DOHH2 (cell line): ENCODE data around the gene TCEA2.

Experiments
- H3F3A ChIP-seq: fragments of 200-600 bp; sonication (generic), shearing (Covaris generic); 2 replicates; pipeline ENCODE4 v1.6.0; 2016; ENCODE audit warnings: antibody characterized with exemption, mild to moderate bottlenecking; ENCODE audit not compliant: control insufficient read depth, insufficient read depth
- H3K27ac ChIP-seq: fragments of 200-600 bp; sonication (generic); 2 replicates; pipeline ENCODE4 v1.5.1; 2014; ENCODE audit warnings: low read depth, mild to moderate bottlenecking, low read length, moderate library complexity
- H3K27me3 ChIP-seq: fragments of 200-600 bp; sonication (generic); 2 replicates; pipeline ENCODE4 v1.6.1; 2014; ENCODE audit warnings: mild to moderate bottlenecking, low read length, mixed read lengths; ENCODE audit not compliant: control insufficient read depth
- H3K36me3 ChIP-seq: fragments of 200-600 bp; sonication (generic); 2 replicates; pipeline ENCODE4 v1.6.1; 2014; ENCODE audit warnings: mild to moderate bottlenecking, low read length, moderate library complexity, mixed read lengths; ENCODE audit not compliant: control insufficient read depth
- H3K4me1 ChIP-seq: fragments of 200-600 bp; sonication (generic); 2 replicates; pipeline ENCODE4 v1.6.1; 2014; ENCODE audit warnings: mild to moderate bottlenecking, low read length, mixed read lengths; ENCODE audit not compliant: control insufficient read depth
- H3K4me2 ChIP-seq: fragments of 200-600 bp; sonication (generic); 2 replicates; pipeline ENCODE4 v1.6.0; 2014; ENCODE audit warnings: mild to moderate bottlenecking, low read length, moderate library complexity
- H3K4me3 ChIP-seq: fragments of 200-600 bp; sonication (generic); 2 replicates; pipeline ENCODE4 v1.5.1; 2014; ENCODE audit warnings: mild to moderate bottlenecking, low read length, mixed read lengths
- H3K79me2 ChIP-seq: fragments of 200-600 bp; sonication (generic); 2 replicates; pipeline ENCODE4 v1.6.1; 2014; ENCODE audit warnings: mild to moderate bottlenecking, low read length, mixed read lengths; ENCODE audit not compliant: control insufficient read depth
- H3K9me2 ChIP-seq: fragments of 200-600 bp; sonication (generic); replicated peaks from 2 replicates; pipeline ENCODE4 v1.6.1; 2014; ENCODE audit warnings: mild to moderate bottlenecking, low read length, mixed read lengths; ENCODE audit not compliant: control insufficient read depth
- H3K9me3 ChIP-seq: fragments of 200-600 bp; sonication (generic); 2 replicates; pipeline ENCODE4 v1.6.1; 2014; ENCODE audit warnings: antibody characterized with exemption, low read length, mixed read lengths; ENCODE audit not compliant: control insufficient read depth, insufficient read depth
- H4K20me1 ChIP-seq: fragments of 200-600 bp; sonication (generic); 2 replicates; pipeline ENCODE4 v1.6.0; 2014; ENCODE audit warnings: low read depth, mild to moderate bottlenecking, antibody characterized with exemption, low read length, moderate library complexity; ENCODE audit not compliant: control insufficient read depth, insufficient read depth
- EZH2phosphoT487 ChIP-seq: fragments of 200-600 bp; sonication (generic); IDR thresholded peaks from 2 replicates; pipeline ENCODE4 v1.6.1; 2017; ENCODE audit warnings: borderline replicate concordance, mild to moderate bottlenecking, antibody characterized with exemption, low read length, moderate library complexity, mixed read lengths
- TF ChIP-seq, protein P1 (sequence below): fragments of 200-600 bp; sonication (generic); IDR thresholded peaks from one replicate; pipeline ENCODE4 v1.5.1; 2014; ENCODE audit warnings: antibody characterized with exemption, mild to moderate bottlenecking, low read depth, low read length; ENCODE audit not compliant: poor library complexity, severe bottlenecking

Gene TCEA2

DNA sequence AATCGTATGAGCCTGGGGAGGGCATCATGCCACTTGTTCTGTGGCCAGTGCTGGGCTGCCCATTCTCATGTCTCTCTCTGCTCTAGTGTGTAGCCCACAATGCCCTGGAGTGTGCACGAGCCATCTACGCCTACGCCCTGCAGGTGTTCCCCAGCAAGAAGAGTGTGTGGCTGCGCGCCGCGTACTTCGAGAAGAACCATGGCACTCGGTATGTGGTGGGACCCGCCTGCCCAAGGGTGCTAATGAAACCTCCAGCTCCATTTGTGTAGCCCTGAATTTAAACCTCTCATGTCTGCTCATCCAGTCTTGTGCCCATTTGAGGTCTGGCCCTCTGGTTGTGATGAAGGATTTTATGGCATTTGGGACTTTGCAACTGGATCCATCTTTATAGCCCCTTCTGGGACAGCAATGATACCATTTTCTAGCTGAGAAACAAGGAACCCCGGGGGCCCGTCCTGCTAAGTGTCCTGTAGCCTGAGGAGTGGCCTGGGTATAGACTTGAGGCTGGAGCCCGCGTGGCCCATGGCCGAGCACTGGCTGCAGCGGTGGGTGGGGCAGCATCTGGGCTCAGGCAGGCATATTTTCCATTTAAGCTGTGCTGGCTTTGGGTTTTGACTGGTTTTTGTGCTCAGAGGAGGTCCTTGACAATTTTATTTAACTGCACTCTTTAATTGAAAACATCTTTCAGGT, 40.2 kb upstream of the TCEA2 start:
- Histone ChIP-seq H3K27me3 (no peaks in the 10 kb centered on the region), H3K36me3 (peaks cover 87% of the 10 kb centered on the region), H3F3A (no peaks in the 10 kb centered on the region), H3K79me2 (no peaks in the 10 kb centered on the region; the same call in 1 of the 2 replicates), H3K9me2 (no peaks in the 10 kb centered on the region), H3K4me2 (no peak overlapping the region), H3K4me1 (no peaks in the 10 kb centered on the region), H4K20me1 (no peaks in the 10 kb centered on the region), H3K27ac (no peak overlapping the region), H3K9me3 (no peaks in the 10 kb centered on the region), H3K4me3 (no peak overlapping the region)
- no peak for TF ChIP-seq EZH2phosphoT487
- TF ChIP-seq, protein P1, sequence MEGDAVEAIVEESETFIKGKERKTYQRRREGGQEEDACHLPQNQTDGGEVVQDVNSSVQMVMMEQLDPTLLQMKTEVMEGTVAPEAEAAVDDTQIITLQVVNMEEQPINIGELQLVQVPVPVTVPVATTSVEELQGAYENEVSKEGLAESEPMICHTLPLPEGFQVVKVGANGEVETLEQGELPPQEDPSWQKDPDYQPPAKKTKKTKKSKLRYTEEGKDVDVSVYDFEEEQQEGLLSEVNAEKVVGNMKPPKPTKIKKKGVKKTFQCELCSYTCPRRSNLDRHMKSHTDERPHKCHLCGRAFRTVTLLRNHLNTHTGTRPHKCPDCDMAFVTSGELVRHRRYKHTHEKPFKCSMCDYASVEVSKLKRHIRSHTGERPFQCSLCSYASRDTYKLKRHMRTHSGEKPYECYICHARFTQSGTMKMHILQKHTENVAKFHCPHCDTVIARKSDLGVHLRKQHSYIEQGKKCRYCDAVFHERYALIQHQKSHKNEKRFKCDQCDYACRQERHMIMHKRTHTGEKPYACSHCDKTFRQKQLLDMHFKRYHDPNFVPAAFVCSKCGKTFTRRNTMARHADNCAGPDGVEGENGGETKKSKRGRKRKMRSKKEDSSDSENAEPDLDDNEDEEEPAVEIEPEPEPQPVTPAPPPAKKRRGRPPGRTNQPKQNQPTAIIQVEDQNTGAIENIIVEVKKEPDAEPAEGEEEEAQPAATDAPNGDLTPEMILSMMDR: no peak

DNA sequence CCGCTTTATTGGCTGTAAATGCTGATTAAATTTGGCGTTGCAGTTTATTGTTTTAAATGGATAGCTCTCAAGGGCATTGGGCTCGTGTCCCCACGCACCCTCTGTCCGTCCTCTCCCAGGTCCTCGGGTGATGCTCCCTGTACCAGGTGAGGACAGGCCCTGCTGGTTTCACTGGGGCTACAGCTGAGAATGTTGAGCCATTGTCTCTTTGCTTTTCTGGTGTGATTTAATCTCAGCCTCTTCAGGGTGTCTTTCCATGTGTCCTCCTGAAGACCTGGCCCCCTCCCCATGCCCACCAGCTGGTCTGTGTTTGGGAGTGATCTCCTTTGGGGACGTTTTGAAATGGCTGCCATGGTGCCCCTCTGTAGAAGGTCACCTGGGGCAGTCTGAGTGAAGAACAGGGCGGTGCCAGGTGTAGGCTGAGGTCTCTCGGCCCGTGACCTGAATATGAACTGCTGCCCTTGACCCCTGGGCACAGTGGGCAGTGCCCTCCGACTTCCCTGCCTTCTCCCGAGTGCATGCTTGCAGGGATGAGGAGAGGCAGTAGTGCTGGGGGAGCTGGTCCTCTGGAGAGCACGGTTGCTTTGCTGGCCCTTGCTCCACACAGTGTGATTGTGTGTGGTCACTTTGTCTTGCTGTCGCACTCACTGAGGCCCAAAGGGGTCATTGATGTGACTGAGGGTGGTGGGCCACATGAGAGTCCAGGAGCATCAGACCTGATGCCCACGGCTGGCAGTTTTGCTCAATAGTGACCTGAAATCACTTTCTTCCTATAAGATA, 39.4 kb upstream of the TCEA2 start:
- H3K27ac ChIP-seq: no peak overlapping the region
- no peaks in the 10 kb centered on the region for H3K4me1 ChIP-seq
- no peaks in the 10 kb centered on the region for H3K9me3 ChIP-seq
- H3K79me2 ChIP-seq: no peaks in the 10 kb centered on the region; the same call in 1 of the 2 replicates
- peaks cover 90% of the 10 kb centered on the region for H3K36me3 ChIP-seq
- no peak overlapping the region for H3K4me3 ChIP-seq
- no peaks in the 10 kb centered on the region for H3F3A ChIP-seq
- TF ChIP-seq EZH2phosphoT487: no peak
- TF ChIP-seq, protein P1: no peak
- H3K4me2 ChIP-seq: no peak overlapping the region
- no peaks in the 10 kb centered on the region for H3K27me3 ChIP-seq
- no peaks in the 10 kb centered on the region for H4K20me1 ChIP-seq
- H3K9me2 ChIP-seq: no peaks in the 10 kb centered on the region

DNA sequence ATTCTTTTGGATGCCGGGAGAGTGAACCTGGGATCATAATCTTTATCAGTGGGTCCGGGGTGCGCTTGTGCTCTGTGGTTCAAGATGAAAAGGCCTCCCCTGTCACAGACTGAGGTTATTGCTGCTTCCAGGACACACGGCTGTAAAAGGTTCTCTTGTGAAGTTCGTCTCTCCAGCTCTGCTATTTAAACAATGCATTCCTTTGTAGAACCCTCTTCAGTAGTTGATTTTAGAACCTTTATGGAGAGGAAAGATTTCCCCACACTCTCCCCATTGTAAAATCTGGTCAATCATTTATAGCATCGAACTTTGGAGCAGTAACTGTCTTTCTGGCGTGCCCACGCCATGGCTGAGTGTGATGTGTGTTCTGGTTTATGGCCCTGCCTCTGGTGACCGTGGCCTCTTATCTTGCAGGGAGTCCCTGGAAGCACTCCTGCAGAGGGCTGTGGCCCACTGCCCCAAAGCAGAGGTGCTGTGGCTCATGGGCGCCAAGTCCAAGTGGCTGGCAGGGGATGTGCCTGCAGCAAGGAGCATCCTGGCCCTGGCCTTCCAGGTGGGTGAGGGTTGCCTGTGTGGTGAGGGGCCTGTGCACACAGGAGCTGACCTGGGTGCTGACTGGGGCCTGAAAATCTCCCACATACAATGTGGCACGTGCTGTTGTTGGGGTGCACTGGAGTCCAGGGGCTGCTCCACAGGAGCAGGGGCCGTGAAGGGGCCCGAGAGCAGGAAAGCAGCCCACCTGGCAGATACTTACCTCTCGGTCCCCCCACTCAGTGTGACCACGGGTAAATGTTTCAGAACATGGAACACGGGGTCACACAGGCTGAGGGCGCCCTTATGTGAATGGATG, 38.6 kb upstream of the TCEA2 start:
- Histone ChIP-seq H3K27me3 (no peaks in the 10 kb centered on the region), H3K79me2 (no peaks in the 10 kb centered on the region; the same call in 1 of the 2 replicates)
- TF ChIP-seq EZH2phosphoT487: no peak
- TF ChIP-seq, protein P1: no peak

More for the DNA sequence above, 38.6 kb upstream of the TCEA2 start:
- no peaks in the 10 kb centered on the region for H3K9me2 ChIP-seq
- no peak overlapping the region for H3K4me2 ChIP-seq
- H3K36me3 ChIP-seq: peaks cover 89% of the 10 kb centered on the region
- H3K27ac ChIP-seq: no peak overlapping the region
- no peaks in the 10 kb centered on the region for H3F3A ChIP-seq
- H4K20me1 ChIP-seq: no peaks in the 10 kb centered on the region
- no peaks in the 10 kb centered on the region for H3K4me1 ChIP-seq
- H3K4me3 ChIP-seq: no peak overlapping the region
- H3K9me3 ChIP-seq: no peaks in the 10 kb centered on the region
